HCT116 (cell line): ENCODE results near the gene NDUFB7. TPM values are rescaled to one million over a fixed set of nuclear protein-coding genes. Genes with fewer than 3 reads are reported as not detected.

ENCODE experiments used
- ATAC-seq: fragments of 200-7000 bp; cut with Tn5 transposase; 2 replicates; pipeline ENCODE4 v1.9.1; 2020; ENCODE audit warnings: mild to moderate bottlenecking, moderate library complexity
- BruUV-seq: library from RNA; stranded (reverse); fragments of 400-500 nt; replicated peaks from 2 replicates; lab custom pipeline; 2021; lab: Mats Ljungman, UMichigan
- CTCF ChIA-PET: fragments of 300-600 bp; sonication (Branson Sonifier 250); formaldehyde crosslinking; loops from one replicate; lab custom pipeline; 2021; ENCODE audit warnings: antibody characterized with exemption; lab: Charles Lee
- POLR2A ChIA-PET: fragments of 300-600, 350-600 bp; sonication (Branson Sonifier 250); formaldehyde crosslinking; loops from one replicate; lab custom pipeline; 2021; ENCODE audit warnings: antibody characterized with exemption; lab: Charles Lee
- RAD21 ChIA-PET, 2 experiments: fragments of 300-600 bp; sonication (Branson Sonifier 250); formaldehyde crosslinking; loops; one replicate each; lab custom pipeline; 2023; ENCODE audit warnings: low total read pairs in 2 of 2; ENCODE audit not compliant: uncharacterized antibody in 2 of 2, unreplicated experiment in 2 of 2, low non-redundant PET in 1 of 2; lab: Charles Lee
- DNase-seq: peaks from one replicate; pipeline ENCODE4 v3.0.0-alpha.2; 2010; ENCODE audit warnings: low read depth, low spot score
- H2AFZ ChIP-seq: fragments of 200-600 bp; shearing (Covaris generic), sonication (generic); 2 replicates; pipeline ENCODE4 v1.6.1; 2017; ENCODE audit warnings: low read depth, mixed run types, mixed read lengths, antibody characterized with exemption, low read length; ENCODE audit not compliant: poor library complexity, severe bottlenecking
- H3K27ac ChIP-seq: 2 replicates; pipeline ENCODE4 v1.5.1; 2012; ENCODE audit warnings: low read depth, low read length
- H3K27me3 ChIP-seq: fragments of 200-600 bp; sonication (generic); 2 replicates; pipeline ENCODE4 v1.6.1; 2016; ENCODE audit warnings: mixed run types, low read length, mixed read lengths; ENCODE audit not compliant: insufficient read depth
- H3K36me3 ChIP-seq, 2 experiments: fragments of 200-500 bp in 1 of 2; fragments of 200-600 bp in 1 of 2; sonication (Bioruptor generic) in 1 of 2; sonication (generic) in 1 of 2; 2 replicates each; pipeline versions ENCODE4 v1.5.1 to v1.6.1; 2014 to 2016; ENCODE audit warnings: low read length in 2 of 2, inconsistent platforms in 1 of 2, mixed read lengths in 1 of 2, mixed run types in 1 of 2; ENCODE audit not compliant: insufficient read depth in 2 of 2, control insufficient read depth in 1 of 2
- H3K4me1 ChIP-seq, 2 experiments: fragments of 200-600 bp in 1 of 2; sonication (generic) in 1 of 2; 2 replicates each; pipeline versions ENCODE4 v1.5.1 to v1.6.1; 2012 to 2017; ENCODE audit warnings: low read length in 2 of 2, inconsistent platforms in 1 of 2, mild to moderate bottlenecking in 1 of 2, mixed read lengths in 1 of 2, mixed run types in 1 of 2, moderate library complexity in 1 of 2; ENCODE audit not compliant: insufficient read depth in 2 of 2, control insufficient read depth in 1 of 2
- H3K4me2 ChIP-seq: fragments of 200-600 bp; sonication (generic); 2 replicates; pipeline ENCODE4 v1.6.1; 2017; ENCODE audit warnings: mixed run types, low read length, mixed read lengths
- H3K4me3 ChIP-seq, 2 experiments: fragments of 200-600 bp in 1 of 2; sonication (generic) in 1 of 2; replicated peaks in 1 of 2; 2 replicates each; pipeline ENCODE4 v1.5.1; 2011 to 2016; ENCODE audit warnings: low read length in 2 of 2, control low read depth in 1 of 2, low read depth in 1 of 2, mild to moderate bottlenecking in 1 of 2, mixed read lengths in 1 of 2, mixed run types in 1 of 2
- H3K79me2 ChIP-seq: fragments of 200-600 bp; sonication (generic); 2 replicates; pipeline ENCODE4 v1.6.1; 2017; ENCODE audit warnings: mild to moderate bottlenecking, mixed run types, low read length, moderate library complexity, mixed read lengths; ENCODE audit not compliant: insufficient read depth
- H3K9ac ChIP-seq: fragments of 200-600 bp; sonication (generic); 2 replicates; pipeline ENCODE4 v1.6.1; 2016; ENCODE audit warnings: low read length, mixed read lengths
- H3K9me2 ChIP-seq: fragments of 200-600 bp; sonication (generic), shearing (Covaris generic); 2 replicates; pipeline ENCODE4 v1.6.1; 2017; ENCODE audit warnings: mixed run types, mild to moderate bottlenecking, moderate library complexity; ENCODE audit not compliant: insufficient read depth
- H3K9me3 ChIP-seq, 2 experiments: fragments of 200-500 bp in 1 of 2; fragments of 200-600 bp in 1 of 2; sonication (Bioruptor generic) in 1 of 2; sonication (generic) in 1 of 2; 2 replicates each; pipeline ENCODE4 v1.6.1; 2014 to 2017; ENCODE audit warnings: low read length in 2 of 2, mixed read lengths in 2 of 2, inconsistent platforms in 1 of 2, low read depth in 1 of 2, mild to moderate bottlenecking in 1 of 2, mixed run types in 1 of 2, moderate library complexity in 1 of 2; ENCODE audit not compliant: control insufficient read depth in 1 of 2, insufficient read depth in 1 of 2
- H4K20me1 ChIP-seq: fragments of 200-600 bp; sonication (generic), shearing (Covaris generic); 2 replicates; pipeline ENCODE4 v1.6.1; 2017; ENCODE audit warnings: mixed run types, mild to moderate bottlenecking, moderate library complexity; ENCODE audit not compliant: insufficient read depth
- CBX3 ChIP-seq: IDR thresholded peaks from 2 replicates; pipeline ENCODE4 v1.6.1; 2012; ENCODE audit warnings: low read depth
- CEBPB ChIP-seq: IDR thresholded peaks from 2 replicates; pipeline ENCODE4 v1.6.1; 2012; ENCODE audit warnings: low read depth
- EGR1 ChIP-seq: IDR thresholded peaks from 2 replicates; pipeline ENCODE4 v1.6.1; 2012; ENCODE audit warnings: low read depth
- ELF1 ChIP-seq: IDR thresholded peaks from 2 replicates; pipeline ENCODE4 v1.6.1; 2012; ENCODE audit warnings: low read depth, borderline replicate concordance
- EZH2phosphoT487 ChIP-seq: fragments of 200-600 bp; IDR thresholded peaks from 2 replicates; pipeline ENCODE4 v1.6.1; 2018; ENCODE audit warnings: antibody characterized with exemption, borderline replicate concordance
- JUND ChIP-seq: IDR thresholded peaks from 2 replicates; pipeline ENCODE4 v1.6.1; 2012
- POLR2A ChIP-seq: IDR thresholded peaks from 2 replicates; pipeline ENCODE4 v1.7.0; 2011; ENCODE audit warnings: borderline replicate concordance; ENCODE audit not compliant: insufficient read depth, insufficient read length; ENCODE audit errors: extremely low read depth
- POLR2AphosphoS5 ChIP-seq: IDR thresholded peaks from 2 replicates; pipeline ENCODE4 v1.6.1; 2011; ENCODE audit warnings: mild to moderate bottlenecking, low read depth, low read length, moderate library complexity
- RAD21 ChIP-seq: IDR thresholded peaks from 2 replicates; pipeline ENCODE4 v1.6.1; 2012; ENCODE audit warnings: low read depth, mild to moderate bottlenecking
- SIN3A ChIP-seq: IDR thresholded peaks from 2 replicates; pipeline ENCODE4 v1.6.1; 2012; ENCODE audit warnings: low read depth
- SP1 ChIP-seq: IDR thresholded peaks from 2 replicates; pipeline ENCODE4 v1.6.1; 2012; ENCODE audit warnings: low read depth
- SRF ChIP-seq: IDR thresholded peaks from 2 replicates; pipeline ENCODE4 v1.6.1; 2012; ENCODE audit warnings: low read depth
- YY1 ChIP-seq: IDR thresholded peaks from 2 replicates; pipeline ENCODE4 v1.6.1; 2011; ENCODE audit warnings: low read length, low read depth, moderate library complexity, mild to moderate bottlenecking; ENCODE audit not compliant: insufficient replicate concordance; ENCODE audit errors: extremely low read depth
- ZFX ChIP-seq: fragments of 450-650 bp; IDR thresholded peaks from 2 replicates; pipeline ENCODE4 v1.6.1; 2017
- intact Hi-C: fragments of 100-400 bp; cut with micrococcal nuclease; formaldehyde crosslinking; loops from 2 replicates; pipeline ENCODE4 v1.10.0; 2022
- total RNA-seq: library from RNA; stranded (reverse); gene quantifications from one replicate; pipeline ENCODE4 v1.2.1, GENCODE V29; 2021; ENCODE audit not compliant: unreplicated experiment
- TF ChIP-seq, protein P1 (sequence below): IDR thresholded peaks from 2 replicates; pipeline ENCODE4 v1.6.1; 2012
- TF ChIP-seq, protein P2 (sequence below): IDR thresholded peaks from 2 replicates; pipeline ENCODE4 v1.6.1; 2012
- TF ChIP-seq, protein P3 (sequence below): IDR thresholded peaks from 2 replicates; pipeline ENCODE4 v1.6.1; 2012; ENCODE audit warnings: low read depth

NDUFB7 gene
- total RNA-seq, 1 experiment from 2014 or later, result 167 TPM

DNA sequence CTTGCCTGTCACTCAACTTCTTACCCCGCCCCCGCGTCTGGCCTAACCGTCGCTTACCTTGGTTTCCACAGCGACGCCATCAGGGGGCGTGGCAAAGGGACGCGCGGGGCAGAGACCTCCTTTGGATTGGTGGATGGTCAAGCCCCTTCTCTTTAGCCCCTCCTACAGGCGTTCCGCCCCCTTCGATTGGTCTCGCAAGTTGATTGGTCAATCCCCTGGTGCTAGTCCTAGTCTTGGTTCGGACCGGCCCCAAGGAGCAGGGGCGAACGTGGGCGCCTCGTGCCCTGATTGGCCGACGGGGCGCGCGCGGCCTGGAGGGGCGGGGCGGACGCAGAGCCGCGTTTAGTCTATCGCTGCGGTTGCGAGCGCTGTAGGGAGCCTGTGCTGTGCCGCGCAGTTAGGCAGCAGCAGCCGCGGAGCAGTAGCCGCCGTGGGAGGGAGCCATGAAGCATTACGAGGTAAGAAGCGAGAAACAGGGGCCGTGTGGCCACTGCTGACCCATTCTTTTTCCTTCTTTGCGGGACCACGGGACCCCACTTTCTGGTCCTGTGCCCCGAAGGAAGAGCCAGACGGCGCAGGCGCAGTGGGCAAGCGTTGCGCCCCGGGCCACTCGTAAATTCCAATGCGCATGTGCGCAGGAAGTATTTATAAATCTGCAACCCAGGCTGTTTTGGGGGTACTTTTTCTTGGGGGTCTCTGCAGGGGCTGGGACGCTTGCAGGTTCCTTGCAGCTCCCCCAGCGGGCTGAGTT, 42.4 kb downstream of the NDUFB7 start, which contains the start of gene TECR:
TECR (plus strand) TSS at position 341 of the 751 bp plus-strand sequence; CDS start at position 444, 103 bp downstream.
- ChIA-PET POLR2A (interaction anchor here (1.0 to 2.2 kb wide), 2 partner anchors 10 to 16 kb away, joined by 3 to 9 read pairs; partner anchors contain the start of gene DNAJB1), CTCF (no interaction called here), RAD21 (no interaction called here)
- peak within 1 kb of the TSS; percentile 72 for H3K27ac ChIP-seq
- peak within 1 kb of the TSS; percentile 80 for H3K9ac ChIP-seq
- peak; percentile 97 for ATAC-seq
- TF ChIP-seq ZFX, result no peak
- no peak for TF ChIP-seq ELF1
- TF ChIP-seq, protein P1, sequence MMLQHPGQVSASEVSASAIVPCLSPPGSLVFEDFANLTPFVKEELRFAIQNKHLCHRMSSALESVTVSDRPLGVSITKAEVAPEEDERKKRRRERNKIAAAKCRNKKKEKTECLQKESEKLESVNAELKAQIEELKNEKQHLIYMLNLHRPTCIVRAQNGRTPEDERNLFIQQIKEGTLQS, result no peak
- peak; percentile 98 for TF ChIP-seq POLR2AphosphoS5
- peak; percentile 97 for TF ChIP-seq EGR1
- peak; percentile 93 for TF ChIP-seq SP1
- TF ChIP-seq, protein P2, sequence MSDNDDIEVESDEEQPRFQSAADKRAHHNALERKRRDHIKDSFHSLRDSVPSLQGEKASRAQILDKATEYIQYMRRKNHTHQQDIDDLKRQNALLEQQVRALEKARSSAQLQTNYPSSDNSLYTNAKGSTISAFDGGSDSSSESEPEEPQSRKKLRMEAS, result peak; percentile 63; the same call in 1 of the 2 replicates
- no peak for TF ChIP-seq SRF
- TF ChIP-seq SIN3A, result no peak
- TF ChIP-seq, protein P3, sequence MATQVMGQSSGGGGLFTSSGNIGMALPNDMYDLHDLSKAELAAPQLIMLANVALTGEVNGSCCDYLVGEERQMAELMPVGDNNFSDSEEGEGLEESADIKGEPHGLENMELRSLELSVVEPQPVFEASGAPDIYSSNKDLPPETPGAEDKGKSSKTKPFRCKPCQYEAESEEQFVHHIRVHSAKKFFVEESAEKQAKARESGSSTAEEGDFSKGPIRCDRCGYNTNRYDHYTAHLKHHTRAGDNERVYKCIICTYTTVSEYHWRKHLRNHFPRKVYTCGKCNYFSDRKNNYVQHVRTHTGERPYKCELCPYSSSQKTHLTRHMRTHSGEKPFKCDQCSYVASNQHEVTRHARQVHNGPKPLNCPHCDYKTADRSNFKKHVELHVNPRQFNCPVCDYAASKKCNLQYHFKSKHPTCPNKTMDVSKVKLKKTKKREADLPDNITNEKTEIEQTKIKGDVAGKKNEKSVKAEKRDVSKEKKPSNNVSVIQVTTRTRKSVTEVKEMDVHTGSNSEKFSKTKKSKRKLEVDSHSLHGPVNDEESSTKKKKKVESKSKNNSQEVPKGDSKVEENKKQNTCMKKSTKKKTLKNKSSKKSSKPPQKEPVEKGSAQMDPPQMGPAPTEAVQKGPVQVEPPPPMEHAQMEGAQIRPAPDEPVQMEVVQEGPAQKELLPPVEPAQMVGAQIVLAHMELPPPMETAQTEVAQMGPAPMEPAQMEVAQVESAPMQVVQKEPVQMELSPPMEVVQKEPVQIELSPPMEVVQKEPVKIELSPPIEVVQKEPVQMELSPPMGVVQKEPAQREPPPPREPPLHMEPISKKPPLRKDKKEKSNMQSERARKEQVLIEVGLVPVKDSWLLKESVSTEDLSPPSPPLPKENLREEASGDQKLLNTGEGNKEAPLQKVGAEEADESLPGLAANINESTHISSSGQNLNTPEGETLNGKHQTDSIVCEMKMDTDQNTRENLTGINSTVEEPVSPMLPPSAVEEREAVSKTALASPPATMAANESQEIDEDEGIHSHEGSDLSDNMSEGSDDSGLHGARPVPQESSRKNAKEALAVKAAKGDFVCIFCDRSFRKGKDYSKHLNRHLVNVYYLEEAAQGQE, result no peak
- no peak for TF ChIP-seq CEBPB
- no peak for TF ChIP-seq JUND
- TF ChIP-seq YY1, result no peak
- TF ChIP-seq POLR2A, result peak; percentile 96
- no peak for TF ChIP-seq CBX3
- TF ChIP-seq EZH2phosphoT487, result no peak
- no peak for TF ChIP-seq RAD21
- H4K20me1 ChIP-seq, result 0 out of 2 replicates have a peak, but pooled peaks cover 5% of the 10 kb centered on the region
- peak within 1 kb of the TSS; percentile 84 to 99 for H3K4me3 ChIP-seq
- 0 out of 4 replicates have a peak, but pooled peaks cover 0 to 2% of the 10 kb centered on the region in 2 experiments for H3K36me3 ChIP-seq
- intact Hi-C loops, result no loop called here
- no peak within 1 kb of the TSS for H2AFZ ChIP-seq
- H3K4me2 ChIP-seq, result peak within 1 kb of the TSS; percentile 80
- BruUV-seq, result TSS peak; percentile 76
- peak; percentile 100 for DNase-seq
- H3K9me2 ChIP-seq, result no peaks in the 10 kb centered on the region
- H3K4me1 ChIP-seq, result peaks cover 11 to 43% of the 10 kb centered on the region in 2 experiments
- no peaks in the 10 kb centered on the region for H3K27me3 ChIP-seq
- H3K79me2 ChIP-seq, result peaks cover 47% of the 10 kb centered on the region
- no peaks in the 10 kb centered on the region for H3K9me3 ChIP-seq
